Neutrophil (primary cell): ENCODE measurements around the gene FOXD1.
"Not testable (repeated sequence)": the region's sequence is repeated elsewhere in the genome, so short reads cannot be mapped to it uniquely, and the experiment has no call there.

Experiments used
- H3K27ac ChIP-seq: fragments of 200-600 bp; sonication (generic); 2 replicates; pipeline ENCODE4 v1.5.1; 2016; ENCODE audit warnings: mild to moderate bottlenecking, moderate library complexity
- H3K27me3 ChIP-seq: fragments of 200-600 bp; sonication (generic); 2 replicates; pipeline ENCODE4 v1.6.0; 2016; ENCODE audit warnings: mild to moderate bottlenecking
- H3K36me3 ChIP-seq: fragments of 200-600 bp; sonication (generic); 2 replicates; pipeline ENCODE4 v1.5.1; 2017
- H3K4me1 ChIP-seq, 2 experiments: fragments of 200-600 bp in 1 of 2; sonication (generic) in 1 of 2; 1 replicate in 1 of 2; 2 replicates in 1 of 2; pipeline versions ENCODE4 v1.5.1 to v1.6.1; 2013 to 2016; ENCODE audit warnings: low read depth in 1 of 2, low read length in 1 of 2, mild to moderate bottlenecking in 1 of 2, moderate library complexity in 1 of 2; ENCODE audit not compliant: control insufficient read depth in 1 of 2, insufficient read depth in 1 of 2
- H3K4me3 ChIP-seq, 2 experiments: fragments of 200-600 bp in 1 of 2; sonication (generic) in 1 of 2; 1 replicate in 1 of 2; 2 replicates in 1 of 2; pipeline ENCODE4 v1.5.1; 2013 to 2016; ENCODE audit warnings: low read depth in 1 of 2, low read length in 1 of 2, mild to moderate bottlenecking in 1 of 2, moderate library complexity in 1 of 2
- H3K9me3 ChIP-seq: fragments of 200-600 bp; sonication (generic); 2 replicates; pipeline ENCODE4 v1.5.1; 2016
- TF ChIP-seq, protein P1 (sequence below): fragments of 200-600 bp; sonication (generic); IDR thresholded peaks from 2 replicates; pipeline ENCODE4 v1.5.1; 2016; ENCODE audit warnings: antibody characterized with exemption

FOXD1 gene

DNA sequence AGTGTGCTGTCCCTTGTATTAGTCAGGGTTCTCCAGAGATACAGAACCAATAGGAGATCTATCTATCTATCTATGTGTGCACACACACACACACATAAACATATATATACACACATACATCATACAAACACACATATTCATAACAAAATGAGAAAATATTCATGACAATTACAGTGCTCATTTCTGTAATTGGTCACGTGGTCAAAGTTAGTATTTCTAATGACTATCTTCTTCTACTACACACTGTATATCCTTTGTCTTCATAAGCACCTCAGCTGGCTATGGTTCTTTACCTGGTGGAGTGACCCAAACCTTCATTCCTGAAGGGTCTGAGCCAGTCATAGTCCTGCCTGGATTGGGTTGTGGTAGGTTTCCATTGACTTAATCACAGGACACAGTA, 31.9 kb upstream of the FOXD1 start:
- TF ChIP-seq, protein P1, sequence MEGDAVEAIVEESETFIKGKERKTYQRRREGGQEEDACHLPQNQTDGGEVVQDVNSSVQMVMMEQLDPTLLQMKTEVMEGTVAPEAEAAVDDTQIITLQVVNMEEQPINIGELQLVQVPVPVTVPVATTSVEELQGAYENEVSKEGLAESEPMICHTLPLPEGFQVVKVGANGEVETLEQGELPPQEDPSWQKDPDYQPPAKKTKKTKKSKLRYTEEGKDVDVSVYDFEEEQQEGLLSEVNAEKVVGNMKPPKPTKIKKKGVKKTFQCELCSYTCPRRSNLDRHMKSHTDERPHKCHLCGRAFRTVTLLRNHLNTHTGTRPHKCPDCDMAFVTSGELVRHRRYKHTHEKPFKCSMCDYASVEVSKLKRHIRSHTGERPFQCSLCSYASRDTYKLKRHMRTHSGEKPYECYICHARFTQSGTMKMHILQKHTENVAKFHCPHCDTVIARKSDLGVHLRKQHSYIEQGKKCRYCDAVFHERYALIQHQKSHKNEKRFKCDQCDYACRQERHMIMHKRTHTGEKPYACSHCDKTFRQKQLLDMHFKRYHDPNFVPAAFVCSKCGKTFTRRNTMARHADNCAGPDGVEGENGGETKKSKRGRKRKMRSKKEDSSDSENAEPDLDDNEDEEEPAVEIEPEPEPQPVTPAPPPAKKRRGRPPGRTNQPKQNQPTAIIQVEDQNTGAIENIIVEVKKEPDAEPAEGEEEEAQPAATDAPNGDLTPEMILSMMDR = no peak
- no peaks in the 10 kb centered on the region for H3K9me3 ChIP-seq
- no peaks in the 10 kb centered on the region for H3K36me3 ChIP-seq
- no peak overlapping the region for H3K27ac ChIP-seq
- no peaks in the 10 kb centered on the region for H3K4me1 ChIP-seq
- H3K27me3 ChIP-seq = peaks cover 84% of the 10 kb centered on the region
- no peak overlapping the region for H3K4me3 ChIP-seq

DNA sequence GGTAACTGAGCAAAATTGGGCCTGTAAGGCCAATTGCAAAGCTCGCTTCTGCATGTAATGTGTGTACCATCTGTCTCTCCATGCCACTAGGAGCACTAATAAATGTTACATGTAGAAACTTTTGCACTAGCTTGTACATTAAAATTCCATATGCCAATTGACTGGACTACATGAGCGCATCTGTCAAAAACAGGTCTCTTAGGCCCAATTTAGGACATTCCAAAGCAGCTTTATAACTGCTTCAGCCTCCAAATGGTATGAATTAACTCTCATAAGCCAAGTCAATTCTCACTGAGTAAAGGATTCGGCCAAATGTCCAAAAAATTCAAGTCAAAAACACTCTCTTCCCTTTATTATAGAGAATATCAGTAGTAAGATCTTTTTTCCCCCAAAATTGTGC, 23.5 kb upstream of the FOXD1 start:
- TF ChIP-seq, protein P1 = no peak
- Histone ChIP-seq H3K4me1 (no peaks in the 10 kb centered on the region), H3K27ac (no peak overlapping the region), H3K27me3 (peaks cover 74% of the 10 kb centered on the region), H3K4me3 (no peak overlapping the region), H3K9me3 (no peaks in the 10 kb centered on the region), H3K36me3 (no peaks in the 10 kb centered on the region)

DNA sequence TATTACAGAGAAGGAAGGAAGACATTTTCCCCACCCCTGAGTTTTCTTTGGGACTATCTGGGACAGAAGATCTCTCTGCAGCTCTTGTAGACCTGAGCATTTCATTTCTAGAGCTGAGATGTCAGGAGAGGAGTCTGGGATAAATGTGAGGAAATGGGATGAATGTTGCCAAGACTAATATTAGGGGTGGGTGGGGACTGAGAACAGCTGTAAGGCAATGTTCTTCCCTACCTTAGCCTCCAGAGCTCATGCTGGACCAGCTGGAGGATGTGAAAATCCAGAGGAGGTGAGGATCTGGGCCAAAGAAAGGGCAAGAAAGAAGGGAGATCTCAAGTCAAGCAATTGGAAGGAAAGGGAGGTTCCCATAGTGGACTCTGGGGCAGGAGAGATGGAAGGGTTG, 23.1 kb upstream of the FOXD1 start:
- H3K4me1 ChIP-seq = no peaks in the 10 kb centered on the region
- no peak overlapping the region for H3K4me3 ChIP-seq
- H3K36me3 ChIP-seq = no peaks in the 10 kb centered on the region
- TF ChIP-seq, protein P1 = no peak
- H3K27ac ChIP-seq = no peak overlapping the region
- no peaks in the 10 kb centered on the region for H3K9me3 ChIP-seq
- H3K27me3 ChIP-seq = peaks cover 74% of the 10 kb centered on the region

DNA sequence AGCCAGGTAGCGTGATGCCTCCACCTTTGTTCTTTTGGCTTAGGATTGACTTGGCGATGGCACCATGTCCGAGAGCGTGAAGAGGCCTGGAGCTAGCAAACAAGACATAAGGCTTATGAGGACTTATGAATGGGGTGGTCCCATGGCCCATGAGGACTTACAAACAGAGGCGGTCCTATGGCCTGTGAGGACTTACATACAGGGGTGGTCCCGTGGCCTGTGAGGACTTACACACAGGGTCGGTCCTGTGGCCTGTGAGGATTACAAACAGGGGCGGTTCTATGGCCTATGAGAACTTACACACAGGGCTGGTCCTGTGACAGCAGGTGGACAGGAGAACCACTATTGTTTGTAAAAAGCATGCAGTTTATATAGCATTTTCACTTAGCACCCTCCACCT, 21.3 kb upstream of the FOXD1 start:
- no peaks in the 10 kb centered on the region for H3K36me3 ChIP-seq
- no peak overlapping the region for H3K27ac ChIP-seq
- TF ChIP-seq, protein P1 = no peak
- peaks cover 74% of the 10 kb centered on the region for H3K27me3 ChIP-seq
- H3K9me3 ChIP-seq = no peaks in the 10 kb centered on the region
- H3K4me3 ChIP-seq = no peak overlapping the region
- H3K4me1 ChIP-seq = no peaks in the 10 kb centered on the region

DNA sequence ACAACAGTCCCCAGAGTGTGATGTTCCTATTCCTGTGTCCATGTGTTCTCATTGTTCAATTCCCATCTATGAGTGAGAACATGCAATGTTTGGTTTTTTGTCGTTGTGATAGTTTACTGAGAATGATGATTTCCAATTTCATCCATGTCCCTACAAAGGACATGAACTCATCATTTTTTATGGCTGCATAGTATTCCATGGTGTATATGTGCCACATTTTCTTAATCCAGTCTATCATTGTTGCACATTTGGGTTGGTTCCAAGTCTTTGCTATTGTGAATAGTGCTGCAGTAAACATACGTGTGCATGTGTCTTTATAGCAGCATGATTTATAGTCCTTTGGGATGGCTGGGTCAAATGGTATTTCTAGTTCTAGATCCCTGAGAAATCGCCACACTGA, 20.1 kb upstream of the FOXD1 start:
- H3K9me3 ChIP-seq, H3K4me1 ChIP-seq, H3K27ac ChIP-seq, H3K36me3 ChIP-seq, H3K4me3 ChIP-seq: not testable (repeated sequence)
- H3K27me3 ChIP-seq = peaks cover 80% of the 10 kb centered on the region

DNA sequence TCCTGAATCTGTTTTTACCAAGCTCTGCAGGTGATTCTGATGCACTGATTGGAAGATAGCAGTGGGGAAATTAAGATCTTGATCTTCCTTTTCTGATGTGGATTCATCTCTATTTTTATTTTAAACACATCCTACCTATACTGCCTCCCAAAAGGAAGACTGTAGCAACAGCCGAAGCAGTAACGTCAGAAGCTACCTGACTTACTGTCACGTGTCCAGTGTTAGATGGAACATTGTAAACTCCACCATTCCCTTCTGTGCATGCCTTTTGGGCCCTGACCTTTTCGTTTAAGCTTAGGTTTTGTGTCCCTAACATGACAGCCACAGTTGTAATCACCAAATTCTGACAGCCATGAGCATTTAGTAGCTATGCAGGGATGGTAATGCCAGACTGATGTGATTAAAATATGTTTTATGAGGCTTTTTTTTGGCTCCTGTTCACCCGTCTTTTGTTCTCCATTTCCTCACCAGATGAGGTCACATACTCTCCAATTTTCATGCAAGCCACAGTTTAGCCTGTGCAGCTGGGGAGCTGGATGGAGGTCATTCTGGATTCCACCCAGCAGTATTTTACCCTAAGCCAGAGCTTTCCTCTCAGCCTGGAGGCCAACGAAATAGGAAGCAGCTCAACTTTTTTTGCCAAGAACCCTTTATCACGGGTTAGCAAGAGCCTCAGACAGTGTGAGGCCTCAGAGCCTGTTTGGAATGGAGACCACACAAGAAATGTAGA, 15.6 kb upstream of the FOXD1 start:
- Histone ChIP-seq H3K27me3 (peaks cover 88% of the 10 kb centered on the region), H3K27ac (no peak overlapping the region), H3K36me3 (no peaks in the 10 kb centered on the region), H3K4me3 (no peak overlapping the region), H3K9me3 (no peaks in the 10 kb centered on the region), H3K4me1 (no peaks in the 10 kb centered on the region)
- TF ChIP-seq, protein P1 = no peak
